ENCODE data around the gene ANKRD2. TPM values are rescaled to one million over a fixed set of nuclear protein-coding genes. Genes with fewer than 3 reads are reported as not detected.
A peak's percentile ranks its signal among the peaks of the same experiment; 100 is the strongest.

The ANKRD2 gene
- total RNA-seq, 6 experiments from 2014 or later: 0.28 to 0.81 (median 0.50) TPM; not detected in 2

- ATAC-seq (no peak), DNase-seq (peak in 1 of 3 donors; percentile 29)
- Histone ChIP-seq H3K4me3 (no peak overlapping the region), H3K4me1 (no peaks in the 10 kb centered on the region), H3K9me3 (no peaks in the 10 kb centered on the region), H3K36me3 (no peaks in the 10 kb centered on the region), H3K27ac (no peak overlapping the region), H3K27me3 (no peaks in the 10 kb centered on the region)
- whole genome bisulfite sequencing (ENCODE audit: insufficient coverage, low coverage, low lambda C conversion rate, missing lambda C conversion rate): 70% methylated on average over 4 of the region's 6 CpGs
- TF ChIP-seq CTCF (IDR thresholded peaks at IDR 0.05) (no peak), POLR2A (IDR thresholded peaks at IDR 0.05) (no peak)
- intact Hi-C loops (cut with DNase I): loop anchor here in 1 of 2 donors (10.0 kb wide), 1 partner anchor 75 kb away; no protein-coding TSS in a partner anchor
Measured at GRCh38 chr10:97539523-97540200, 32.9 kb upstream of the ANKRD2 start.

- no peak overlapping the region for H3K27ac ChIP-seq
- H3K4me3 ChIP-seq: no peak overlapping the region
- intact Hi-C loops (cut with DNase I): loop anchor here in 1 of 2 donors (10.0 kb wide), 1 partner anchor 76 kb away; no protein-coding TSS in a partner anchor
- H3K4me1 ChIP-seq: no peaks in the 10 kb centered on the region
- ATAC-seq: no peak
- DNase-seq: no peak
- H3K36me3 ChIP-seq: no peaks in the 10 kb centered on the region
- H3K9me3 ChIP-seq: no peaks in the 10 kb centered on the region
- TF ChIP-seq POLR2A (IDR thresholded peaks at IDR 0.05) (no peak), CTCF (IDR thresholded peaks at IDR 0.05) (no peak)
- 85% methylated on average over 6 of the region's 14 CpGs for WGBS (ENCODE audit: insufficient coverage, low coverage, low lambda C conversion rate, missing lambda C conversion rate)
- H3K27me3 ChIP-seq: no peaks in the 10 kb centered on the region
Measured at GRCh38 chr10:97540669-97541500, 31.7 kb upstream of the ANKRD2 start.

GRCh38 chr10:97542169-97543024, 30.2 kb upstream of the ANKRD2 start:
- peak in 1 of 3 donors; percentile 42 for DNase-seq
- TF ChIP-seq CTCF (IDR thresholded peaks at IDR 0.05) (no peak), POLR2A (IDR thresholded peaks at IDR 0.05) (no peak)
- WGBS (ENCODE audit: insufficient coverage, low coverage, low lambda C conversion rate, missing lambda C conversion rate): 100% methylated on average over 4 of the region's 9 CpGs
- H3K36me3 ChIP-seq: no peaks in the 10 kb centered on the region
- no peaks in the 10 kb centered on the region for H3K27me3 ChIP-seq
- intact Hi-C loops (cut with DNase I): loop anchor here in 1 of 2 donors (10.0 kb wide), 1 partner anchor 78 kb away; no protein-coding TSS in a partner anchor
- no peaks in the 10 kb centered on the region for H3K4me1 ChIP-seq
- H3K27ac ChIP-seq: peak overlapping the region in 2 of 3 donors; percentile 40 to 69
- ATAC-seq: peak in 3 of 4 donors; percentile 24 to 76 (median 42)
- no peaks in the 10 kb centered on the region for H3K9me3 ChIP-seq
- H3K4me3 ChIP-seq: no peak overlapping the region

GRCh38 chr10:97543025-97543546, 29.5 kb upstream of the ANKRD2 start:
- H3K27me3 ChIP-seq: no peaks in the 10 kb centered on the region
- no peaks in the 10 kb centered on the region for H3K9me3 ChIP-seq
- H3K4me3 ChIP-seq: no peak overlapping the region
- ATAC-seq (peak; percentile 80 to 93 (median 90)), DNase-seq (peak in 2 of 3 donors; percentile 71 to 78)
- intact Hi-C loops (cut with DNase I): loop anchor here in 1 of 2 donors (10.0 kb wide), 1 partner anchor 78 kb away; no protein-coding TSS in a partner anchor
- no peaks in the 10 kb centered on the region for H3K36me3 ChIP-seq
- peak overlapping the region; percentile 13 to 69 (median 40) for H3K27ac ChIP-seq
- no peak for TF ChIP-seq CTCF (IDR thresholded peaks at IDR 0.05)
- no peak for TF ChIP-seq POLR2A (IDR thresholded peaks at IDR 0.05)
- H3K4me1 ChIP-seq: no peaks in the 10 kb centered on the region
- WGBS (ENCODE audit: insufficient coverage, low coverage, low lambda C conversion rate, missing lambda C conversion rate): 57% methylated on average over 8 of the region's 10 CpGs

Data from right lobe of liver (tissue), 6 donors.